Body of pancreas (tissue), 4 donors: Measurements from ENCODE around the gene NUDT9. TPM values are rescaled to one million over a fixed set of nuclear protein-coding genes. Genes with fewer than 3 reads are reported as not detected.
"Not testable (repeated sequence)": the region's sequence is repeated elsewhere in the genome, so short reads cannot be mapped to it uniquely, and the experiment has no call there.

Source experiments
- ATAC-seq: fragments of 150-250 bp; one replicate; pipeline ENCODE4 v1.9.1; 2016
- DNase-seq, 4 donors: peaks; one replicate each; pipeline ENCODE4 v3.0.0-alpha.2; 2019
- H3K27ac ChIP-seq, 4 donors: fragments of 200-600 bp; sonication (generic); 1 replicate in 3 of 4; 2 replicates in 1 of 4; pipeline versions ENCODE4 v1.5.1 to v1.6.1; 2016 to 2019; ENCODE audit warnings: mild to moderate bottlenecking in 1 of 4, mixed read lengths in 1 of 4, moderate library complexity in 1 of 4
- H3K27me3 ChIP-seq, 2 donors: fragments of 200-600 bp; sonication (generic); one replicate each; pipeline ENCODE4 v1.6.0; 2016; ENCODE audit warnings: mild to moderate bottlenecking in 1 of 2
- H3K36me3 ChIP-seq, 2 donors: fragments of 200-600 bp; sonication (generic); replicated peaks in 1 of 2; 2 replicates each; pipeline ENCODE4 v1.5.1; 2016; ENCODE audit warnings: low read depth in 2 of 2; ENCODE audit not compliant: insufficient read depth in 1 of 2
- H3K4me1 ChIP-seq: fragments of 200-600 bp; sonication (generic); one replicate; pipeline ENCODE4 v1.6.0; 2016
- H3K4me3 ChIP-seq, 2 donors: fragments of 200-600 bp; sonication (generic); 1 replicate in 1 of 2; 2 replicates in 1 of 2; pipeline ENCODE4 v1.5.1; 2016 to 2019
- H3K9me3 ChIP-seq, 3 donors: fragments of 200-600 bp; sonication (generic); 1 replicate in 2 of 3; 2 replicates in 1 of 3; pipeline ENCODE4 v1.5.1; 2016
- CTCF ChIP-seq, 7 experiments: fragments of 450-650 bp in 4 of 7; fragments of 200-600 bp in 3 of 7; sonication (generic) in 3 of 7; IDR thresholded peaks; one replicate each; pipeline ENCODE4 v1.5.1; 2016 to 2019; ENCODE audit warnings: antibody characterized with exemption in 7 of 7
- POLR2A ChIP-seq, 3 donors: fragments of 450-650 bp; IDR thresholded peaks; one replicate each; pipeline ENCODE4 v1.6.1; 2016; ENCODE audit warnings: antibody characterized with exemption in 3 of 3, mild to moderate bottlenecking in 2 of 3
- WGBS, 2 donors: methylation state at CpG; one replicate each; pipeline ENCODE4 v1.1.5; 2017; 5-methylcytosine and 5-hydroxymethylcytosine counted together
- intact Hi-C: fragments of 100-400 bp; cut with DNase I; formaldehyde crosslinking; loops from one replicate; pipeline ENCODE4 v1.15.1; 2023
- total RNA-seq, 2 donors: library from RNA; depleted of rRNA; stranded (reverse); fragments of >200 nt; gene quantifications; one replicate each; pipeline ENCODE4 v1.1.0, GENCODE V29; 2016

NUDT9 gene
- total RNA-seq, 2 donors from 2014 or later: 22.7 to 32.2 TPM

- H3K4me1 ChIP-seq: peaks cover 36% of the 10 kb centered on the region
- no peaks in the 10 kb centered on the region for H3K27me3 ChIP-seq
- H3K36me3 ChIP-seq: no peaks in the 10 kb centered on the region
- DNase-seq: peak; percentile 89 to 95 (median 92)
- TF ChIP-seq POLR2A (IDR thresholded peaks at IDR 0.05) (peak; percentile 57 to 85 (median 83)), CTCF (IDR thresholded peaks at IDR 0.05) (peak in 4 of 7 experiments; percentile 10 to 42 (median 22))
- H3K4me3 ChIP-seq: peak within 1 kb of the TSS; percentile 51 to 72
- H3K27ac ChIP-seq: peak within 1 kb of the TSS; percentile 64 to 89 (median 82)
- ATAC-seq: peak; percentile 99
- H3K9me3 ChIP-seq: no peaks in the 10 kb centered on the region
- 0 to 1% methylated on average over 19 to 32 of the region's 32 CpGs for WGBS, 2 donors
- intact Hi-C loops: no loop called here
These were observed 31.3 kb upstream of the NUDT9 start, which contains the start of gene HSD17B11 for GRCh38 chr4:87390891-87391575. HSD17B11 (minus strand) TSS chr4:87391188; CDS start chr4:87391070, 118 bp downstream.

GRCh38 chr4:87391576-87392054 lies 30.8 kb upstream of the NUDT9 start:
- DNase-seq (no peak), ATAC-seq (peak; percentile 13)
- Histone ChIP-seq H3K4me3 (peak overlapping the region; percentile 51 to 72), H3K9me3 (no peaks in the 10 kb centered on the region), H3K36me3 (no peaks in the 10 kb centered on the region), H3K27ac (peak overlapping the region; percentile 52 to 89 (median 82)), H3K27me3 (no peaks in the 10 kb centered on the region), H3K4me1 (peaks cover 36% of the 10 kb centered on the region)
- 7% methylated on average over 15 to 16 of the region's 16 CpGs for WGBS, 2 donors
- intact Hi-C loops: no loop called here
- TF ChIP-seq CTCF (IDR thresholded peaks at IDR 0.05) (no peak), POLR2A (IDR thresholded peaks at IDR 0.05) (no peak)

- H3K27me3 ChIP-seq: no peaks in the 10 kb centered on the region
- H3K9me3 ChIP-seq: no peaks in the 10 kb centered on the region
- no peak overlapping the region for H3K4me3 ChIP-seq
- WGBS, 2 donors: 86 to 90% methylated on average over 3 of the region's 3 CpGs
- DNase-seq (no peak), ATAC-seq (no peak)
- H3K27ac ChIP-seq: no peak overlapping the region
- no peaks in the 10 kb centered on the region for H3K36me3 ChIP-seq
- H3K4me1 ChIP-seq: peaks cover 32% of the 10 kb centered on the region
- TF ChIP-seq CTCF (IDR thresholded peaks at IDR 0.05) (no peak), POLR2A (IDR thresholded peaks at IDR 0.05) (no peak)
- intact Hi-C loops: no loop called here
These were observed 30.2 kb upstream of the NUDT9 start for GRCh38 chr4:87392183-87392582.

GRCh38 chr4:87395073-87395472 lies 27.3 kb upstream of the NUDT9 start:
- H3K27ac ChIP-seq, DNase-seq, H3K36me3 ChIP-seq, intact Hi-C loops, H3K4me3 ChIP-seq, H3K27me3 ChIP-seq, H3K9me3 ChIP-seq, ATAC-seq: not testable (repeated sequence)
- peaks cover 10% of the 10 kb centered on the region for H3K4me1 ChIP-seq
- WGBS, 2 donors: 89 to 93% methylated on average over 21 to 23 of the region's 23 CpGs

GRCh38 chr4:87395851-87396250 lies 26.5 kb upstream of the NUDT9 start:
- DNase-seq, H3K4me3 ChIP-seq, ATAC-seq, intact Hi-C loops, H3K36me3 ChIP-seq, H3K4me1 ChIP-seq, H3K27me3 ChIP-seq, H3K9me3 ChIP-seq, H3K27ac ChIP-seq: not testable (repeated sequence)
- 94% methylated on average over 17 of the region's 20 CpGs; no CpG with 5 or more reads in 1 of the 2 donors for WGBS, 2 donors
